ENCODE data around the gene PRRX2.

The PRRX2 gene

DNA sequence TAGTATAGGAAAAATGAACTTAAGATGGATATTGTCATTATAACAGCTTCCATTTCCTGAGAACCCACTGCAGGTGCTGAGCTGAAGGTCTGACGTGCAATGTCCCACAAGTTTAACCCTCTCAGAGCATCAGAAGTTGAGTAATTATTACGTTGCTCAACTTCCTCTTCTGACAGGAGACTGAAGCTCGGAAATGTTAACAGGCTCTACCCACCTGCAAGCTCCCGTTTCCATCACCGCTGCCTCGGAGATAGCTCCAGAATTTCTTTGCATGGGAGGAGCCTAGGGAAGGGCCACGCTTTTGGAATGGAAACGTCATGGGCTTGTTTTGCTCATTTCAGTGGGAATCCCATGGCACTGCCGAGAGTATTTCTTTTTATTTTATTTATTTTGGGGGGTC, 40.5 kb upstream of the PRRX2 start:
- H3K27ac ChIP-seq: no peak overlapping the region
- no peak for DNase-seq (ENCODE audit: low spot score)
- TF ChIP-seq, protein P1, sequence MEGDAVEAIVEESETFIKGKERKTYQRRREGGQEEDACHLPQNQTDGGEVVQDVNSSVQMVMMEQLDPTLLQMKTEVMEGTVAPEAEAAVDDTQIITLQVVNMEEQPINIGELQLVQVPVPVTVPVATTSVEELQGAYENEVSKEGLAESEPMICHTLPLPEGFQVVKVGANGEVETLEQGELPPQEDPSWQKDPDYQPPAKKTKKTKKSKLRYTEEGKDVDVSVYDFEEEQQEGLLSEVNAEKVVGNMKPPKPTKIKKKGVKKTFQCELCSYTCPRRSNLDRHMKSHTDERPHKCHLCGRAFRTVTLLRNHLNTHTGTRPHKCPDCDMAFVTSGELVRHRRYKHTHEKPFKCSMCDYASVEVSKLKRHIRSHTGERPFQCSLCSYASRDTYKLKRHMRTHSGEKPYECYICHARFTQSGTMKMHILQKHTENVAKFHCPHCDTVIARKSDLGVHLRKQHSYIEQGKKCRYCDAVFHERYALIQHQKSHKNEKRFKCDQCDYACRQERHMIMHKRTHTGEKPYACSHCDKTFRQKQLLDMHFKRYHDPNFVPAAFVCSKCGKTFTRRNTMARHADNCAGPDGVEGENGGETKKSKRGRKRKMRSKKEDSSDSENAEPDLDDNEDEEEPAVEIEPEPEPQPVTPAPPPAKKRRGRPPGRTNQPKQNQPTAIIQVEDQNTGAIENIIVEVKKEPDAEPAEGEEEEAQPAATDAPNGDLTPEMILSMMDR (IDR thresholded peaks at IDR 0.05): no peak
- H3K4me3 ChIP-seq: no peak overlapping the region

GRCh38 chr9:129626079-129626624, 39.3 kb upstream of the PRRX2 start, which contains the start of gene NTMT1:
NTMT1 (plus strand) TSS chr9:129626163; CDS start chr9:129632704, 6,541 bp downstream.
- H3K27ac ChIP-seq: peak within 1 kb of the TSS; percentile 90 to 95
- TF ChIP-seq, protein P1 (IDR thresholded peaks at IDR 0.05): no peak
- peak; percentile 91 for DNase-seq (ENCODE audit: low spot score)
- H3K4me3 ChIP-seq: peak within 1 kb of the TSS; percentile 79

- H3K27ac ChIP-seq: peak overlapping the region; percentile 90 to 95
- TF ChIP-seq, protein P1 (IDR thresholded peaks at IDR 0.05): no peak
- DNase-seq (ENCODE audit: low spot score): no peak
- peak overlapping the region; percentile 79 for H3K4me3 ChIP-seq
These were observed 38.7 kb upstream of the PRRX2 start for GRCh38 chr9:129626625-129627284.

DNA sequence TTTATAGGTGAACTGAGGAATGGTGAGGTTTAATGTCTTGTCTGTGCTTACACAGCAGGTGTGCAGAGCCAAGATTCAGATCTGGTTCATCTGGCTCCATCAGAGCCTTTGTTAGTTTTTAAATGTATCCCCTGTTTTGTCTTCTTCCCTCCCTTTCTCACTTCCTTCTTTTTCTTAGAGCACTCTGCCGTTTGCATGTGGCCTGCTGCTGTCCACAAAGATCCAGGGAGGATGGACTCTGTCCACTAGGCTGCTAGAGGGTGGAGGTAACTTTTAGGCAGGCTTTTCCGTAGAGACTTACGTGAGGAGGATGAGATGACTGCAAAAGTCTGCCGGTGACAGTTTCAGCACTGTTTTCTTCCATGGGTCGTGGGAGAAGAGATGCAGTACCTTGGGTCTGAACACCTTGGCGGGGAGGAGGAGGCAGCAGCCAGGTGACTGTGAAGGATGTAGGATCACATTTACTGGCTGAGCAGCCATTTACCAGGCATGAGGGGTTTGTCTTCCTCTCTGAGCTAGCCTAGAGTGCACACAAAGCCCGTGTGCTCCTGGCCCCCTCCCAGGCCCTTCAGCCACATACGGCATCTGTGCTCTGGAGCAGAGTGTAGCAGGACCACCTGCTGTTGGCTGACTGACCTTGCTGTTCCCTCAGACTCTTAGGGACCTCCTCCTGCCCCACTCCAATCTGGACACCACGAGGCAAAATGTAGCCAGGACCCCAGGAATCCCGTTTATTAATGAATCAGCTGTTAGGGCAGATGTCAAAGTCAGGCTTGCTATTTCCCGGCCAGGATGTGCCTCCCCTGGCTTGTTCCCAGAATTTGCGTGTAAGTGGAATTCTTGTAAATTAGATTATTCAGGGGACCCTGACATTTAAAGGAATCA, 37.6 kb upstream of the PRRX2 start:
- Histone ChIP-seq H3K27ac (peak overlapping the region; percentile 90 to 95), H3K4me3 (peak overlapping the region; percentile 79)
- TF ChIP-seq, protein P1 (IDR thresholded peaks at IDR 0.05): no peak
- DNase-seq (ENCODE audit: low spot score): no peak

DNA sequence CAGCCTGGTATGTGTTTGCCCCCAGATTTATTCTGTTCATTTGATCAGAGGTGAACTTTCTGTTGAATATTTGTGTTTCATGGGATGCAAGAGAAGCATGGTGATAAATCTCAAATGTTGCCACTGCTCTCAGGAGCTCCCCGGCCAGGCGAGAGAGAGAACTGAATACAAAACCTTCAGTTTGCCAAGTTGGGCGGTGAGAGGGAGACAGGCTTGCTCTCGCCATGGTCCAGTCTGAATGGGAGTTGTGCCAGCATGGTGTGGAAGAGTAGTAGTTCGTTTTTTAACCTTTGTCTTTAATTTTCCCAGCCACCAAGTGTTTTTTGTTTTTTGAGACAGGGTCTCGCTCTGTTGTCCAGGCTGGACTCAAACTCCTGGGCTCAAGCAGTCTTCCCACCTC, 36.7 kb upstream of the PRRX2 start:
- DNase-seq (ENCODE audit: low spot score): no peak
- no peak overlapping the region for H3K27ac ChIP-seq
- peak overlapping the region; percentile 79 for H3K4me3 ChIP-seq
- TF ChIP-seq, protein P1 (IDR thresholded peaks at IDR 0.05): no peak

- TF ChIP-seq, protein P1 (IDR thresholded peaks at IDR 0.05): no peak
- Histone ChIP-seq H3K27ac (no peak overlapping the region), H3K4me3 (no peak overlapping the region)
- no peak for DNase-seq (ENCODE audit: low spot score)
These were observed 36.1 kb upstream of the PRRX2 start for GRCh38 chr9:129629251-129629820.

Measured in coronary artery (tissue), 2 donors.